HG02763 (cell line): ENCODE measurements around the gene STC2.

Source experiments
- ATAC-seq: cut with Tn5 transposase; IDR thresholded peaks from one replicate; pipeline ENCODE4 v1.9.1; 2021; ENCODE audit warnings: mild to moderate bottlenecking, moderate library complexity; ENCODE audit not compliant: unreplicated experiment

Gene STC2

DNA sequence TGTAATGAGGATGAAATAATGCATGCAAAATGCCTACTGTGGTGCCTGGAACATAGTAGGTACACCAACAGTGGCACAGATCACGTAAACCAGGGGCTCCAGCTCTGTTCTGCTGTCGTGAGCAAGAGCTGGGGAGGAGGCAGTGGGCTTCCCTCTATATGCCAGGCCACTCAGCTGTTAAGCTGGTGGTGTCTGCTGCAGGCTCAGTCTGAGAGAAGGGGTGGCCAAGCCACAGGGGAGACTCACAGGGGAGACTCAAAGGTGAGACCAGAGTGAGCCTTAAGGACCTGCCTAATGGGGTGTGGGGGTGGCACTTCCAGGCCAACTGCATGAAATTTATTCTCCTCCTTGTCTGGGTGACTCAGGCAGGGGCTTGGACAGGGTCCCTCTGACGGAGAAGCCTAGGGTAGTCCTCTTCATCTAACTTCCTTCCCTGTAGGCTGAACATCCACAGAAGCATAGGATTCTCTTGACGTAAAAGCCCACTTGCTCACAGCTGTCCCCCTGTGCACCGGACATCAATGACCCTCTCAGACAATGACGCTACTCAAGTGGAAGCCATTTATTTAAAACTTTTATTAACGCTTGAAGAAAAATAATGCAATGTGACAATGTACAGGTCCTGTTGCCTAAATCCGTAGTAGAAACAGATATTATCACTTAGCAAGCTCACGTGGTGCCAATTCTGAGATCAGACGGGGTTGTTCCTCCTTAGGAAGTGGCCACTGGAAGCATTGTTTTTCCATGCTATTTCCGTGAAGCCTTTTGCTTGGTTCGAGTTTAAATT is 13.9 kb downstream of the STC2 start:
- ATAC-seq, result no peak

DNA sequence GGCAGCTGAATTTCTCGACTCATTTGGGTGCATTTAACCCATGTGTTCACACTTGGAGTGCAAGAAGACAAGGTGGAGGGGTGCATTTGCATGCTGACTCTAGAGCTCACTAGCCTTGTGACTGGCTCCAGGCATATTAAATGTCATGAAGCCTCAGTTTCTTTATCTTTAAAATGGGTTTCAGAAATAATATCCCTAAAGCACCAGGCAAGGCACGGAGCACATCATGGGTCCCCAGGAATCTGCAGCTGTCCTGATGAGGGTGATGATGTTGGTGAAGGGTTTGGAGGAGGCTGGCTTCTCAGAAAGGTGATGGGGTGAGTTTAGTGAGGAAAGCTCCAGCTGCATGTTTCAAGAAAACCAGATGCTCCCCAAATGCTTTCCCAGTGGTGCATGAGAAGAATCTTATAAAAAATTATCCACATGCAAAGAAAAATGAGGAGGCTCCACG is 14.8 kb downstream of the STC2 start:
- no peak for ATAC-seq

DNA sequence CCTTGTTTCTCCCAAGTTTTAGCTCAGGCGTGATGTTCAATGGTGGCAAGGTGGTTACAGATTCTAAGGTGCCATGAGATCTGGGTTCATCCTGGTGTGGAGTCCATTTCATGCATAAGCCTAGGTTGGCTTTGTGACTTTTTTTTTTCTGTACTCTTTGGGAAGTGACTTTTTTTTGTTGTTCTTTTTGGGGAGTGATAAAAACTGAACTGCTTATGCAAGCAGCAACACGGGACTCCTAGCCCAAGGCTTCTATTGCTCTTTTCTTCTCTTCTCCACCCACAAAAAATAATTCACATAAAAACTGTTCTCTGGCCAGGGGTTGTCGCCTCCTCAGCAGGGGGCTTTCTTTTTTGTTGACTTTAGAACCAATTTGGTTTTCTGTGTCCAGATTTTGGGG is 15.4 kb downstream of the STC2 start:
- no peak for ATAC-seq

DNA sequence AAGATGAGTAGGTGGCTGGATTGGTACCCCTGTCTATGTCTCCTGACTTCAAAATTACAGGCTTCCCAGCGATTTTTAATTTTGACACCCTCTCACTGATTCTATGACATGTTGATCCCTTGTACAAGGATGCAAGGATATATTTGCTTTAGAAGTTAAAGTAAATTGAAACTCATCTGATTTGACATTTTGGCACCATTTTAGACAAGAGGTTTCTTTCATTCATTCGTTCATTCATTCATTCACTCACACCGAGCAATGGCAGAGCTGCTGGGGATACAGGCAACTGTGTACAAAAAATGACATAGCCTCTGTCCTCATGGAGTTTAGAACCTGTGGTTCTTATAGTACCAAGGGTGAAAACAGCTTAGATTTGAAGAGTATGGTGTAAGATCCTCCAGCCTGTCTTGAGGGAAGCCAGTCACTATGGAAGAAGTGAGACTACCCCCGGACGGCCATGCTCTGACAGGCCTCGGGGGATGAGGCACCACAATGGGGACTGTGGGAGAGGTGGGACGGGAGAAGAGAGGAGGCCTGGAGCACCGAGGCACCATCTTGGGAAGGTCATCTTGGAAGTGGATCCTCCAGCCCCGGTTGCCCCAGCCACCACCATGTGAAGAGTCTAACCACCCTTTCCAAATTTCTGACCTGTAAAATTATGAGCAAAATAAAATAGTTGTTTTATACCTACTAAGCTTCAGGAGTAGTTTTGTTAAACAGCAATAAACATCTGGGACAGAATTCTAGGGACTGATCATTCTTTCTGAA is 16.2 kb downstream of the STC2 start:
- ATAC-seq, result no peak

DNA sequence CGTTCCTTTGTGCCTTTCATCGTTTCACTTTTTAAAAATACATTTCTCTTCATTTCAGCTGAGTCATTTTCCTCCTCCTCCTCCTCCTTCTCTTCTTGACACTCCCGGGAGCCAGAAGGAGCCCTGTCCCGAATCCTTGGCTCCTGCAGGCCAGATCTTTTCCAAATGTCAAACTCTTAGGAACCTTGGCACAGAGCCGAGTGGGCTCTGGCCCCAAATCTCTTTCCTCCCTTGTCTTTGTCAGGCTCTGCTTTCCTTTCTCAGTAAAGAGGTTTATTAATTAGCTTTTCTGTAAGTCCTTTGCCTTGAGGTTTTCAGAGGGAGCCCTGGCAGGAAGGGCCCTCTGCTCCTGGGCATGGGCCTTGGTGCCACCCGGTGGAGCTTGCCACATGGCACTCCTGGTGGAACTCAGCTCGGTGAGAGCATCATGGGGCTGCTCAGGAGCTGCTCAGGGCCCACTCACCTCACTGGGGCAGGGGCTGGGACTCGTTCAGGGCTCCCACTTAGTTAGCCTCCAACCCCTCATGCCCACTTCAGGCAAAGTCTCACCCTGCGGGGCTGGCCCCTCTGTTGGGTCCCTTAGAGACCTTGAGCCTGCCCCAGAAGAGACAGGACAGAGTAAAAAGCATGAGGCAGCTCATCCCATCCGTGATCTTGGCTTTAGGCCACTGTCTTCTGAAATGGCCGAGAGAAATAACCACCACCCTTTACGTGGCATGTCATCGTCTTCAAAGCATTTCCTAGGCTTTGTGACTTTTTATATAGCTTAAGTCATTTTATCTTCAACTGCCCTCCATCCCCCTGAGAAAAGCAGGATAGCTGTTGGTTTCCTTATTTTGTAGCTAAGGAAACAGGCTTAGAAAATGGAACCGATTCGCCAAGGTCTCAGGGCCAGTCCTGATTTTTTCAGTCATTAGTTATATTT is 17.1 kb downstream of the STC2 start:
- no peak for ATAC-seq

DNA sequence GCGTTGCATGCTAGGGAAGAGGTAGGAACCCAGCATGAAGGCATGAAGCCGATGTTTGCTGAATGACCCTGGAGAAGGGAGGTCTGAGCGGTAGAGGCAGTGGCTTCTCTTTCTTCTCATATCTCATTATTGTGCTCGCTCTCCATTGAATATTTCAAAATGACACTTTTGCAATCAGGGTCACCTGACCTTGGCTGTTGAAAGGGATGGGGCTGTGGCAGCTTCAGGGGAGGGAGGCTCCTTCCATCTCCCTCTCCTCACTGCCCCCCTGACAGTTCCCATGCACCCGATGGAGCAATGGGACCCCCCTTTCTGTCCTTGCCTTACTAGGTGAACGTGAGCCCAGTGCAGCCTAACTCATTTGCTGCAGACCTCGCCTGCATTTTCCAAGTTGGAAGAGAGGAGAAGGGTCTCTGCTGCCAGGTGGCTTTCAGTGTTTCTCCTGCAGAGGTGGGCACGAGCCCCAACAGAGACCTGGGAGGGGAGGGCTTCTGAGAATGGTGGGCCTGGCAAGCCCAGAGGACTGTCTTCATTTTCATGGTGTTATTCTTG is 17.9 kb downstream of the STC2 start:
- no peak for ATAC-seq

DNA sequence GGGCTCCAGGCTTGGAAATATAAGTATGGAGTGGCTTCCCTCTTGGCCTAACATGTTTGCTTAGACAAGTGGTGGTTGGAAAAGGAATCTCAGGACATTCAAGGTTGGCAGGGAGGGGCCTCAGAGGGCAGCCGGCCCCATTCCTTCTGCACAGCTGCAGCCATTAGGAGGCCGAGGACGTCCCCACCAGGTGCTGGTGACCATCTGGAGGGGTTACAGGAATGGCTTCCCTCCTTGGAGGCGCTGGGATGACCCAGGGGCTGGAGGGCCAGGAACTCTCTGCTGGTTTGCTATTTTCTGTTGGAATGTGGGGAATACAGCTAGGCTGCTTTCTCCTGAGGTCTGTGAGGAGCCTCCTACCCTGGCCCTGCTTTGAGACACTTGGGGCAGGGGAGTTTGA is 18.5 kb downstream of the STC2 start:
- no peak for ATAC-seq

DNA sequence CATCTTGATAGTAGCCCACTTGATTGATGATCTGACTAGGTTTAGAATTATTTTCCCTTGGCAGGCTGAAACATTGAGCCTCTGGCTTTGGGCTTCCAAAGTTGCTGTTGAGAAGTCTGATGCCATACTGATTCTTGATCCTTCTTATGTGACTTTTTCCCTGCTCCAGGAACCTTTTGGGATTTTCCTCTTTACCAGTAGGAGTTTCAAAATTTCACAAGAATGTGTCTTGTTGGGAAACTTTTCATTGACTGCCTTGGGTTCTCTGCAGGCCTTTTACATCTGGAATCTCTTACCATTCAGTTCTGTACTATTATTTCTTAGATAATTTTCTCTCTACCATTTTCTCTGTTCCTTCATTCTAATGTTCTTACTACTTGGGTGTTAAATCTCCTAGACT is 20.0 kb downstream of the STC2 start:
- ATAC-seq, result no peak

DNA sequence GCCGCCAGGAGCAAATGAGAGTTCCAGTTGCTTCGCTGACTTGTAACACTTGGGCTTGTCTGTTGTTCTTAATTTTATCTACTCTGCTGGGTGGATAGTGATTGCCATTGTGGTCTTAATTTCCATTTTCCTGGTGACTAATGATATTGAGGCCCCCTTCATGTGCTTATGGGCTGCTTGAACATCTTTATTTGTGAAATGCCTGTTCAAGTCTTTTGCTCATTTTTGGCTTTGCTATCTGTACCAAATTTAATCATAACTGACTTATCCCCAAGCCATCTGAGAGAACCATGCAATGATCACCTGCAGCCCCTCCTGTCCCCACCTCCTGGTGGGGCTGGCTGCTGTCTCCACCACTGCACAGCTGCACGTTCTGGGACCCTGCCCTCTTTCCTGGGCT is 20.5 kb downstream of the STC2 start:
- no peak for ATAC-seq

DNA sequence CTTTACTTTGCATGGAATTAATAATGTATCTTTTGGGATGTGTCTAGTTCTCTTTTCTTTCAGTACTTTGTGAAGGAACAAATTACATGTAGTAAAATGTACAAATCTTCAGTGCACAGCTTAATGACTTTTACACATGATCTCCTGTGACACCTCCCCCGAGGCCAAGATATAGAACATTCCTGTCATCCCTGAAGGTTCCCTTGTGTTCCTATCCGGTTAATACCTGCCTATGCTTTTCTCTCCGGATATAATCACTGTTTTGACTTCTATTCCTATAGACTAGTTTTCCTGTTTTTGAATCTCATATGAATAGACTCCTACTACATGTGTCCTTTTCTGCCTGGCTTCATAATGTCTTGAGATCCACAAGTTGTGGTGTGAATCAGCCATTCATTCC is 21.5 kb downstream of the STC2 start:
- no peak for ATAC-seq

DNA sequence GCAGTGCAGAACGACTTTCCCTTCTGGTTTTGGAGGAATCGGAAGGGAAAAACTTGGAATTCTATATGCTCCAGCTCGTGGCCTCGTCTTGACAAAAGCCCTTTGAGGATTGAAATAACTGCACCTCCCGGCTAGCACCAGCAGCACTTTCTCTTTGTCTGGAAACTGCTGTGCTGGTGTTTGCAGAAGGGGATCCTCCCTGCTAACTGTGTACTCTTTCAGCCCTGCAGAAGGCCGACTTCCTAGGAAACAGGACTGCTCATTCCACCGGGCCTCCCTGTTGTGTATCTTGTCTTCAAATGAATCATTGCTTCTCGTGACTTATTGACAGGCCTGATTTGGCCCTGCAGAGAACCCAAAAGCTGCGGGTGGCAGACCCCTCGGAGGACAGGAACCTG is 23.6 kb downstream of the STC2 start:
- ATAC-seq, result no peak

DNA sequence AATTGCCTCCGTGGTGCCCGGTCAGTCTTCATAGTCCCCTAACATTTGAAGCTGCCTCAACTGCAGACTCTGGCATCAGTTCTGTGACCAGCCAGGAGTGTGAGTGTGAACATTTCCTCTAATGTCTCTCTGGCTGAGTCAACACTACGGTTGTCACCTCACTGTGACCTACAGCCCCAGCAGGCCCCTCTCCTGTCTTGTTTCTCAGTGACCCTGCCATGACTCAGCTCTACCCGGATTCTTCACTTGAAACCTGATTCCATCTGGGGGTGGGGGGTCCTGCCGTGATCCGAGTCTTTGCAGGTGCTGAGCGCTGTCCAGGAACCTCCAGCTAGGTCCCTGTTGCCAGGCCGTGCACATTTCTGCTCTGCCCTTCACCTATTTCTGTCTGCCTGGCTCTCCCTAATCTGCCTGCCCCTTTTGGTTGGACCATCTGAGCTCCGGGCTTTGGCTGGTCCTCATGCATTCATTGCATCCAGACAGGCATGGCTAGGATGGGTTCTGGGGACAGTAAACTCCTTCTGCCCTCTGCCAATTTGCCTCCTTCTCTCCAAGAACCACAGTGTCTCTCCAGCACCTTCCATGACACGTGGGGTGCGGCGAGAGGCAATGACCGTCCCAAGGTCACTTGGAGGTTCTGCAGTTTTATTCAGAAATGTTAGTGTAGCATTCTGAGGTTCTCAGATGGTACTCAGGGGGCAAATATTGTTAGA is 24.2 kb downstream of the STC2 start:
- no peak for ATAC-seq

DNA sequence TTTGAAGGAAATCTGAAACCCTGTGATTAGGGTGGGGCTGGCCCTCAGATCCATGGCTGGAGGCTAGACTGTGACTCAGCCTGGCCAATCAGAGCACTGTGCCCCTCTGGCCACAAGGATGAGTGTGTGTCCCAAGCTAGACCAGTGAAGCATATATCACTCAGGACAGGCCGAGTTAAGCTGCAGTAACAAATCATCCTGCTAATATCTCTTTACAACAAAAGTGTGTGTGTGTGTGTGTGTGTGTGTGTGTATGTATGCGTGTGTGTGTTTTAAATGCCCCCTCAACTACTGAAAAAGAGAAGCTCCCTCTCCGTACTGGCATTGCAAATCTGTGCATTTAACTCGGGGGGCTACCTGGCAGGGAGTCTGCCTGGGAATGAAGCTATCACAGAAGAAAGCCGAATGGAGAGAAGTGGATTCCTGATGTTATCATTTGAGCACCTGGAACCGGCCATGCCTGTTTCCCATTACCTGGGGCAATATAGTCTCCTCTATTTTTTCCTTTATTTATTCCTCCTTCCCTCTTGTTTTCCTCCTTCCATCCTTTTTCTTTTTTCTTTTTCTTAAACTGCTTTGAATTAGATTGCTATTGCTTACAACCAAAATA is 25.6 kb downstream of the STC2 start:
- ATAC-seq, result no peak

DNA sequence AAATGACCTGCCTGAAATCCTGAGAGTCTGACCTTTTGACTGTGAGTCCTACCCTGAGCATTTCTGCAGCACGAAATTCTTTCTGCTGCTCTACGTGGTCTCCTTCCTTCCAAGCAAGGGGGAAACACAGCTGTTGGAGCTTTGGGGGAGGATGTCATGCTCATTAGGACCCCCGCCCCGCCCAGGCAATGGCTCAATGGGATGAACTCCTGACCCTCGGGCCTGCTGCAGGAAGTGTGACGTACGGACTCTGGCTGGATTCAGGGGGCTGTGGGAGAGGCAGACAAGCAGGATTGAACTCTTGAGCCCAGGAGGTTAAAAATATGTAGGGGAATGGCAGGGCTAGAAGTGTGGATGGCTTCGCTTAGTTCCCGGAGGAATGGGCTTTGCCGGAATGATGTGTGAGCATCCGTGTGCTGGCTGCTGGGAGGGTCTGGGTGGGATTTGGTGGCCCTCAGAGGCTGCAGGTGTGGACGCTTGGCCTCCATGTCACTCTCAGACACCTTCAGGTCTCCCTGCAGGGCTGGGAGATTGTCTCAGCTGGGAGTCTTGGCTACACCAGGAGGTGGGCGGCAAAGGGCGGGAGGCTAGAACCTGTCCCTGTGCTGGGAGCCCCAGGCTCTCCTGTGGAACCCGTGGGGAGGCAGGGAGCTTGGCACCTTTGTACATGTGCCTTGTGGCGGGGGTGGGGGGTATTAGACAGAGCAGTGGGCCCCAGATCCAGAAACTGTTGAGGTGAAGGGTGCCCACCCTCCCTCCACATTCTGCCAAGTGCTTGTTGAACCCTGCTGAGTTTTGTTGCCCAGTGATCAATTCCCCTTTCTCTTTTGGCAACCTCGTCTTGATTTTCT is 26.3 kb downstream of the STC2 start:
- ATAC-seq, result no peak

DNA sequence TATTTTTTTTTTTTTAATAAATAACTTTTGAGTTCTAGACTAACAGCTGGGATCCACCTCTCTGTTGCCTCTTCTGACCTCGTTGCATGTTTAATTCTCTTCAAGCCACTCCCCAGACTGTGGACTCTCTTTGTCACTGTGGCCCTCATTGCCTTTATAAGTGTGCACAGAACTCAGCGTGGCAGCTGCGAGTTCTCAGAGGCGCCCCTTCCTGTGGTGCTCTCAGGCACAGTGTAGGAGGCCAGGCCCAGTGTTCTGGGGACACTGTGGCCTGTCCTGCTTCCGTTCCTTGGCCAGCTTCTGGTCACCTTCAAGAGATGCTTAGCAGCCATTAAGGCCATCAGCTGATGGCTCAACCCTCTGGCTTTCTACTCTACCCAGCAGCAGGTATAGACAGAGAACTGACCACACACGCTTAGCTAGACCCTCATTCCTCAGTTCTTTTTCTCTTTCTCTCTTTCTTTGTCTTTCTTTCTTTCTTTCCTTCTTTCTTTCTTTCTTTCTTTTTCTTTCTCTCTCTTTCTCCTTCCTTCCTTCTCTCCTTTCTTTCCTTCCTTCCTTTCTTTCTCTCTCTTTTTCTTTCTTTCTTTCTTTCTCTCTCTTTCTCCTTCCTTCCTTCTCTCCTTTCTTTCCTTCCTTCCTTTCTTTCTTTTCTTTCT is 27.7 kb downstream of the STC2 start:
- ATAC-seq, result no peak

DNA sequence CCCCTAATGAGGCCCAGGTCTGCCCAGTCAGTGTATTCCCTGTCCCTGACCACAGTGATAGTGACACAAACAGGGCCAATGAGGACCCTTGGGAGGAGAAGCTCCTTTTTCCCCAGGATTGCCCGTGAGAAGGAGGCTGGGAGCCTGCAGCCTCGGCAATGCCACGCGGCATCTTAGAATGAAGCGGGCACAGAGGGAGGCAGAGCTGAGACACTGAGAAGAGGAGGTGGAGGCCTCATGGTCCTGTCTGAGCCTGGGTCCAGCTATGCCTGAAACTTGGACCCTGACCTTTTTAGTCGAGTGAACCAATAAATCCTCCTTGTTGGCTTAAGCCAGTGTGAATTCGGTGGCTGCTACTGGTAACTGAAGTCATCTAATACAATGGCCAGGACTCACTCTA is 28.4 kb downstream of the STC2 start:
- no peak for ATAC-seq

DNA sequence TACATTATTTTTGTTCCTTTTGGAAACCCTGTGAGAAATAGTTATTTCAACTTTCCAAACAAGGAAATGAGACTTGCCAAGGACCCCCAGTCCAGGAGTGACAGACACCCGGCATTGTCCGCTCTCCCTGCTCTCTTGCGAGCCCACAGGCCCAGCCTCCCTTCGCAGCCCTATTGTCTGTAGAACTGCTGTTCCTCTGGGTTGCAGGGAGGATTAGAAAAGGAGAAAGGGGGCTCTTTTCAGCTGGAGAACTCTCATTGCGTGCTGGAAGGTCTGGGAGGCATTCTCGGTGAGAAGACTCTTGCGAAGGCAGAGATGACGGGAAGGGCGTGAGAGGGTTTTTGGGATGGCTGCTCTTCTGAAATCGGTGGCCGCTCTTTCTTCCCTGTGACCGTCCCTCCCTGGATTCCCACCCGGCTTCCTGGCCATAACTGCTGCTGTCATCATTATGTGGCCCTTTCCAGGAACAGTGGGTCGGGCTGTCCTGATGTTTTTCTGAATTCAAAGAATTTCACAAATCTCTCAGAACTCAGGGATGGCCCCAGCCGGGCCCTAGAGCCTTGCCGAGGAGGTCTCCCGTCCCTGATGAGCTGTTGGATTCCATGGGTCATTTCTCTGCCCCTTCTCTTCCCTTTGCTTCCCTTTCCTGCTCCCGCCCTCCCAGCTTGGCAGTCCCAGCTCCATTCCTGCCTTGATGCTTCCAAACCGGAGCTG is 29.8 kb downstream of the STC2 start:
- no peak for ATAC-seq

DNA sequence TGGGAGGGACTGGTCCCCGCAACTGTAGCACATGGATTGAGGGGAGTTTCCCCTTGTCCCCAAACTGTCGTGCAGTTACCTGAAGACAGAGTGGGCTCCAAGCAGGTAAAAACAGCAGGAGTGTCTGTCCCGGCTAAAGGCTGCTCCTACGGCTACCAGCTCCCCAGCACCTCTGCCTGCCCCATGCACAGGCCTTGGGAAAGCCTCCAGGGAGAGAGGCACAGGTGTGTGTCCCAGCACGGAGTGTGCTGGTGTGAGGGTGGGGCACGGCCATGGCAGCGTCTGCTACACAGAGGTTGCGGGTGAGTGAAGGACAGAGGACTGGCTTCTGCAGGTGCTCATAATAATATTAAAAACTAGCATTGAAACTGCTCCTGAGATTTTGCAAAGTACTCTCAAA is 30.4 kb downstream of the STC2 start:
- no peak for ATAC-seq
